Measurements from ENCODE around the gene LCN12.

Gene LCN12

DNA sequence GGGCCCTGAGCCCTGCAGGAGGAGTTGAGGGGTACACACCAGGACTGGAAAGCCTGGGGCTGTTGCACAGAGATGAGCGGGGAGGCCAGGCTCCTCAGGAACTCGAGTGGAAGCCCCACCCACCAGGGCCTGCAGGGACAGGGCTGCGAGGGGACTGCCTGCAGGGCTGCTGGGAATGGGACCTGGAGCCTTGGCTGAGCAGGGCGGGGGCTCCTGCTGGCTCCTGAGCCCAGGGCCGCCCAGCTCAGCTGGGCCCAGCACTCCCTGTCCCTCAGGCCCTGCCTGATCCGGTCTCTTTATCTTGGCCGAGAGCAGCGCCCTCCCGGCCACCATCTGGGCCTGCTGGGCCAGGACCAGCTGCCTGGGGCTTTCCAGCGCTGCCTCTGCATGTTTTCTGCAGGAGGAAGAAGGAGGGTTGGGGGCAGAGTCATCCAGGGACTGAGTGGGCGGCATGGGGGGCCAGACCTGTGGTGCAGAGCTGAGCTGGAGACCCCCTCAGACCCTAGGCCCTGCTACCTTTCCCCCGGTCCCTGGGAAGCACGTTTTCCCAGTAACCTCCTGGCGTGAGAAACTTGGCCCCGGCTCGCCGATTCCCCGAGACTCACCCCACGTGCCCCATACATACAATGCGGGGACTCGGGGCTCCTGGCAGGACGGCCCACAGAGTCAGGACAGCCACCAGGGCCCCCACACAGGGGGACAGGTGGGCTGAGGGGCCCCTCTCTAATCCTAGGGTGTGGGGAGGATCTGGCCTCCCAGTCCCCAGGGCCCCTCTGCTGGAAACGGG lies 9.4 kb downstream of the LCN12 start:
- peaks cover 10% of the 10 kb centered on the region for H3K4me1 Mint-ChIP-seq
- TF ChIP-seq, protein P1, sequence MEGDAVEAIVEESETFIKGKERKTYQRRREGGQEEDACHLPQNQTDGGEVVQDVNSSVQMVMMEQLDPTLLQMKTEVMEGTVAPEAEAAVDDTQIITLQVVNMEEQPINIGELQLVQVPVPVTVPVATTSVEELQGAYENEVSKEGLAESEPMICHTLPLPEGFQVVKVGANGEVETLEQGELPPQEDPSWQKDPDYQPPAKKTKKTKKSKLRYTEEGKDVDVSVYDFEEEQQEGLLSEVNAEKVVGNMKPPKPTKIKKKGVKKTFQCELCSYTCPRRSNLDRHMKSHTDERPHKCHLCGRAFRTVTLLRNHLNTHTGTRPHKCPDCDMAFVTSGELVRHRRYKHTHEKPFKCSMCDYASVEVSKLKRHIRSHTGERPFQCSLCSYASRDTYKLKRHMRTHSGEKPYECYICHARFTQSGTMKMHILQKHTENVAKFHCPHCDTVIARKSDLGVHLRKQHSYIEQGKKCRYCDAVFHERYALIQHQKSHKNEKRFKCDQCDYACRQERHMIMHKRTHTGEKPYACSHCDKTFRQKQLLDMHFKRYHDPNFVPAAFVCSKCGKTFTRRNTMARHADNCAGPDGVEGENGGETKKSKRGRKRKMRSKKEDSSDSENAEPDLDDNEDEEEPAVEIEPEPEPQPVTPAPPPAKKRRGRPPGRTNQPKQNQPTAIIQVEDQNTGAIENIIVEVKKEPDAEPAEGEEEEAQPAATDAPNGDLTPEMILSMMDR (IDR thresholded peaks at IDR 0.05; ENCODE audit: unreplicated experiment in 3 of 3): no peak
- no peaks in the 10 kb centered on the region for H3K36me3 Mint-ChIP-seq (ENCODE audit: low read depth)
- no peaks in the 10 kb centered on the region for H3K9me3 Mint-ChIP-seq
- no peak overlapping the region for H3K27ac Mint-ChIP-seq
- H3K4me3 Mint-ChIP-seq: no peak overlapping the region
- H3K27me3 Mint-ChIP-seq (ENCODE audit: low read depth): peaks cover 6% of the 10 kb centered on the region

DNA sequence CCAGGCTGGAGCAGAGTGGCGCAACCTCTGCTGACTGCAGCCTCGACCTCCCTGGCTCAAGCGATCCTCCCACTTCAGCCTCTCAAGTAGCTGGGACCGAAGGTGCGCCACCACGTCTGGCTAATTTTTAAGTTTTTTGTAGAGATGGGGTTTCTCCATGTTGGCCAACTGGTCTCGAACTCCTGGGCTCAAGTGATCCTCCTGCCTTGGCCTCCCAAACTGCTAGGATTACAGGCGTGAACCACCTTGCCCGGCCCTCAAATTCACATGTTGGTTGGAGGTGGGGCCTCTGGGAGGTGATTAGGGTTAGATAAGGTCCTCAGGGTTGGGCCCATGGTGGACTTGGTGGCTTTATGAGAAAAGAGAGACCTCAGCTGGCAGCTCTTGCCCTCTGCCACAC lies 10.1 kb downstream of the LCN12 start:
- TF ChIP-seq, protein P1 (IDR thresholded peaks at IDR 0.05; ENCODE audit: unreplicated experiment in 3 of 3): no peak
- H3K27me3 Mint-ChIP-seq (ENCODE audit: low read depth): peaks cover 6% of the 10 kb centered on the region
- H3K4me1 Mint-ChIP-seq: peaks cover 10% of the 10 kb centered on the region
- H3K27ac Mint-ChIP-seq: no peak overlapping the region
- no peaks in the 10 kb centered on the region for H3K36me3 Mint-ChIP-seq (ENCODE audit: low read depth)
- H3K4me3 Mint-ChIP-seq: no peak overlapping the region
- H3K9me3 Mint-ChIP-seq: no peaks in the 10 kb centered on the region

DNA sequence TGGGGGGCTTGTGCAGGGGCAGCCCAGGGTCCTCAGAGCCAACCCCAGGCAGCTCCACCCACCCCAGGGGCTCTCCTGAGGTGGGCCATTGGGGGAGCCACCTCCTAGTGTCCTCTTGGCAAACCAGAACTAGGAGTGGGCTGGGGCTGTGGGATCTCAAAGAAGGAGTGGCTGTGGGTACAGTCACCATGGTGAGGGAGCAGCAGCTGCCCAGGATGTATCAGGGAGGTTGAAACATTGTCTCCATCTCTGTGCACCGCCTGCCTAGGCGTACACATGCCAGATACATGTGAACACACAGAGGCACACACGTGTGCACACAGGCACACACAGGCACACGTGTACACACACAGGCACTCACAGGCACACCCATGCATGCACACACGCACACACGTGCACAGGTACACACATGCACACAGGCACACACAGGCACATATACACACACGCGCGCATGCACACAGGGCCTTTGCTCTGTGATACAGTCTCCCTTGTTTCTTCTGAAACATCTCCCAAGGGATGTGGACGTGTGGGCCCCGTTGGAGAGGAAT lies 10.7 kb downstream of the LCN12 start:
- Mint-ChIP-seq H3K27me3 (ENCODE audit: low read depth) (peaks cover 6% of the 10 kb centered on the region), H3K36me3 (ENCODE audit: low read depth) (no peaks in the 10 kb centered on the region), H3K27ac (peak overlapping the region in 1 of 3 experiments; percentile 73), H3K9me3 (no peaks in the 10 kb centered on the region), H3K4me3 (no peak overlapping the region), H3K4me1 (peaks cover 10% of the 10 kb centered on the region)
- TF ChIP-seq, protein P1 (IDR thresholded peaks at IDR 0.05; ENCODE audit: unreplicated experiment in 3 of 3): no peak

DNA sequence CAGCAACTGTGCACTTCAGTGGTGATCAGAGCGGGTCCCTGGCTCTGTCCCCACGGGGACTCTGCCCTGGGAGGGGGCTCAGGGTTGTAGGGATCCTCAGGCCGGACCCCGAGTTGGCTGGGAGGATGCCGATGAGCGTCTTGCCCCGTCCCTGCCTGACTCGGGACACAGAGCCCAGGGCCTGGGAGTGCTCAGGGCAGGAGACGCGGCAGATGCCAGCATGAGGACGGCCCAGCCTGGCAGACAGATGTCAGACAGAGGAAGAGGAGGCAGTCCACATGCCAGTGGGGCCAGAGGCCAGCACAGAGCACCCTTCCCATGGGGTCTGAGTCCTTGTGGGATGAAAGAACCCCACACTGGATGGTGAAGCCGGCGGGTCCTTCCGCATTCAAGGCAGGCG lies 11.3 kb downstream of the LCN12 start:
- TF ChIP-seq, protein P1 (IDR thresholded peaks at IDR 0.05; ENCODE audit: unreplicated experiment in 3 of 3): no peak
- Mint-ChIP-seq H3K4me1 (peaks cover 10% of the 10 kb centered on the region), H3K27ac (peak overlapping the region in 1 of 3 experiments; percentile 73), H3K4me3 (no peak overlapping the region), H3K9me3 (no peaks in the 10 kb centered on the region), H3K36me3 (ENCODE audit: low read depth) (no peaks in the 10 kb centered on the region), H3K27me3 (ENCODE audit: low read depth) (peaks cover 6% of the 10 kb centered on the region)

DNA sequence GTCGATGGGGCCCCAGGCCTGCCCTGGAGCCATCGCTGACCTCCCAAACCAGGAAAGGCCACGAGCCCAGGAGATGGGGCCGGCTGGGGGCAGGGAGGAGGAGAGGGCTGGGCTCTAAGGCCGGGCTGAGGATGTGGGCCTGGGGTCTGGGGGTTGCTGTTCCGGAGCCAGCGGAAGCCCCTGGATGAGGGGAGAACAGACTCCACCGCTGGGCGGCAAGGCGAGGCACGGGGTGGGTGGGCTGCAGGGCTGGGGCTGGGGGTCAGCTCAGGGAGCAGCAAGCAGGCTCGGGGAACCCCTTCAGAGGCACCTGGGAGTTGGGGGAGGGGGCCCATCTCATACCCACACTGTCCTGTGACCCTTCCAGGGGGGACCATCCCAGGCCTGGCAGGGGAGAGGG lies 11.7 kb downstream of the LCN12 start:
- H3K27ac Mint-ChIP-seq: no peak overlapping the region
- H3K4me1 Mint-ChIP-seq: peaks cover 10% of the 10 kb centered on the region
- no peaks in the 10 kb centered on the region for H3K36me3 Mint-ChIP-seq (ENCODE audit: low read depth)
- no peak overlapping the region for H3K4me3 Mint-ChIP-seq
- H3K27me3 Mint-ChIP-seq (ENCODE audit: low read depth): peaks cover 6% of the 10 kb centered on the region
- no peaks in the 10 kb centered on the region for H3K9me3 Mint-ChIP-seq
- TF ChIP-seq, protein P1 (IDR thresholded peaks at IDR 0.05; ENCODE audit: unreplicated experiment in 3 of 3): no peak
